Measurements from ENCODE around the gene ALX3.

Gene ALX3

GRCh38 chr1:110102081-110102480, 31.6 kb upstream of the ALX3 start:
- H3K9me3 ChIP-seq (ENCODE audit: control insufficient read depth, insufficient read depth, low read length), result no peaks in the 10 kb centered on the region
- H3K4me1 ChIP-seq (ENCODE audit: control insufficient read depth, insufficient read depth, low read length), result no peaks in the 10 kb centered on the region
- peaks cover 4% of the 10 kb centered on the region for H3K27me3 ChIP-seq (ENCODE audit: control insufficient read depth, insufficient read depth, low read length)
- no peaks in the 10 kb centered on the region for H3K36me3 ChIP-seq (ENCODE audit: control insufficient read depth, insufficient read depth, low read length)
- no peak overlapping the region for H3K4me3 ChIP-seq (ENCODE audit: low read depth, low read length)
- no peak overlapping the region for H3K9ac ChIP-seq (ENCODE audit: low read depth, low read length)

- H3K27me3 ChIP-seq (ENCODE audit: control insufficient read depth, insufficient read depth, low read length), result peaks cover 2% of the 10 kb centered on the region
- H3K9ac ChIP-seq (ENCODE audit: low read depth, low read length), result no peak overlapping the region
- H3K4me1 ChIP-seq (ENCODE audit: control insufficient read depth, insufficient read depth, low read length), result no peaks in the 10 kb centered on the region
These were observed 29.9 kb upstream of the ALX3 start for GRCh38 chr1:110100335-110100734.

GRCh38 chr1:110098222-110099026, 28.0 kb upstream of the ALX3 start:
- no peaks in the 10 kb centered on the region for H3K9me3 ChIP-seq (ENCODE audit: control insufficient read depth, insufficient read depth, low read length)
- H3K9ac ChIP-seq (ENCODE audit: low read depth, low read length), result no peak overlapping the region
- H3K36me3 ChIP-seq (ENCODE audit: control insufficient read depth, insufficient read depth, low read length), result no peaks in the 10 kb centered on the region
- peaks cover 2% of the 10 kb centered on the region for H3K27me3 ChIP-seq (ENCODE audit: control insufficient read depth, insufficient read depth, low read length)
- H3K4me1 ChIP-seq (ENCODE audit: control insufficient read depth, insufficient read depth, low read length), result no peaks in the 10 kb centered on the region
- no peak overlapping the region for H3K4me3 ChIP-seq (ENCODE audit: low read depth, low read length)

More at GRCh38 chr1:110100335-110100734, 29.9 kb upstream of the ALX3 start:
- H3K36me3 ChIP-seq (ENCODE audit: control insufficient read depth, insufficient read depth, low read length), result no peaks in the 10 kb centered on the region
- no peak overlapping the region for H3K4me3 ChIP-seq (ENCODE audit: low read depth, low read length)
- H3K9me3 ChIP-seq (ENCODE audit: control insufficient read depth, insufficient read depth, low read length), result no peaks in the 10 kb centered on the region

GRCh38 chr1:110097507-110098221, 27.2 kb upstream of the ALX3 start:
- Histone ChIP-seq H3K9me3 (ENCODE audit: control insufficient read depth, insufficient read depth, low read length) (no peaks in the 10 kb centered on the region), H3K4me1 (ENCODE audit: control insufficient read depth, insufficient read depth, low read length) (no peaks in the 10 kb centered on the region), H3K9ac (ENCODE audit: low read depth, low read length) (no peak overlapping the region), H3K36me3 (ENCODE audit: control insufficient read depth, insufficient read depth, low read length) (no peaks in the 10 kb centered on the region), H3K4me3 (ENCODE audit: low read depth, low read length) (no peak overlapping the region), H3K27me3 (ENCODE audit: control insufficient read depth, insufficient read depth, low read length) (no peaks in the 10 kb centered on the region)

- H3K4me1 ChIP-seq (ENCODE audit: control insufficient read depth, insufficient read depth, low read length), result no peaks in the 10 kb centered on the region
- no peaks in the 10 kb centered on the region for H3K27me3 ChIP-seq (ENCODE audit: control insufficient read depth, insufficient read depth, low read length)
- H3K36me3 ChIP-seq (ENCODE audit: control insufficient read depth, insufficient read depth, low read length), result no peaks in the 10 kb centered on the region
- no peak overlapping the region for H3K9ac ChIP-seq (ENCODE audit: low read depth, low read length)
- H3K4me3 ChIP-seq (ENCODE audit: low read depth, low read length), result no peak overlapping the region
- H3K9me3 ChIP-seq (ENCODE audit: control insufficient read depth, insufficient read depth, low read length), result no peaks in the 10 kb centered on the region
These were observed 24.6 kb upstream of the ALX3 start for GRCh38 chr1:110094931-110095654.

GRCh38 chr1:110092991-110093390, 22.5 kb upstream of the ALX3 start:
- no peaks in the 10 kb centered on the region for H3K9me3 ChIP-seq (ENCODE audit: control insufficient read depth, insufficient read depth, low read length)
- no peaks in the 10 kb centered on the region for H3K36me3 ChIP-seq (ENCODE audit: control insufficient read depth, insufficient read depth, low read length)
- H3K27me3 ChIP-seq (ENCODE audit: control insufficient read depth, insufficient read depth, low read length), result peaks cover 5% of the 10 kb centered on the region
- no peak overlapping the region for H3K9ac ChIP-seq (ENCODE audit: low read depth, low read length)
- peaks cover 2% of the 10 kb centered on the region for H3K4me1 ChIP-seq (ENCODE audit: control insufficient read depth, insufficient read depth, low read length)
- H3K4me3 ChIP-seq (ENCODE audit: low read depth, low read length), result no peak overlapping the region

GRCh38 chr1:110091791-110092190, 21.3 kb upstream of the ALX3 start:
- H3K4me3 ChIP-seq (ENCODE audit: low read depth, low read length), result no peak overlapping the region
- H3K9ac ChIP-seq (ENCODE audit: low read depth, low read length), result no peak overlapping the region
- peaks cover 2% of the 10 kb centered on the region for H3K4me1 ChIP-seq (ENCODE audit: control insufficient read depth, insufficient read depth, low read length)
- H3K36me3 ChIP-seq (ENCODE audit: control insufficient read depth, insufficient read depth, low read length), result no peaks in the 10 kb centered on the region
- peaks cover 17% of the 10 kb centered on the region for H3K27me3 ChIP-seq (ENCODE audit: control insufficient read depth, insufficient read depth, low read length)
- no peaks in the 10 kb centered on the region for H3K9me3 ChIP-seq (ENCODE audit: control insufficient read depth, insufficient read depth, low read length)

GRCh38 chr1:110091381-110091780, 20.9 kb upstream of the ALX3 start:
- Histone ChIP-seq H3K36me3 (ENCODE audit: control insufficient read depth, insufficient read depth, low read length) (no peaks in the 10 kb centered on the region), H3K9ac (ENCODE audit: low read depth, low read length) (no peak overlapping the region), H3K9me3 (ENCODE audit: control insufficient read depth, insufficient read depth, low read length) (no peaks in the 10 kb centered on the region), H3K27me3 (ENCODE audit: control insufficient read depth, insufficient read depth, low read length) (peaks cover 21% of the 10 kb centered on the region), H3K4me3 (ENCODE audit: low read depth, low read length) (no peak overlapping the region), H3K4me1 (ENCODE audit: control insufficient read depth, insufficient read depth, low read length) (peaks cover 2% of the 10 kb centered on the region)

- peaks cover 2% of the 10 kb centered on the region for H3K4me1 ChIP-seq (ENCODE audit: control insufficient read depth, insufficient read depth, low read length)
- no peaks in the 10 kb centered on the region for H3K36me3 ChIP-seq (ENCODE audit: control insufficient read depth, insufficient read depth, low read length)
- no peaks in the 10 kb centered on the region for H3K9me3 ChIP-seq (ENCODE audit: control insufficient read depth, insufficient read depth, low read length)
- H3K9ac ChIP-seq (ENCODE audit: low read depth, low read length), result no peak overlapping the region
- H3K4me3 ChIP-seq (ENCODE audit: low read depth, low read length), result no peak overlapping the region
- H3K27me3 ChIP-seq (ENCODE audit: control insufficient read depth, insufficient read depth, low read length), result peaks cover 38% of the 10 kb centered on the region
These were observed 19.2 kb upstream of the ALX3 start for GRCh38 chr1:110089561-110090275.

GRCh38 chr1:110088739-110089316, 18.4 kb upstream of the ALX3 start:
- H3K9me3 ChIP-seq (ENCODE audit: control insufficient read depth, insufficient read depth, low read length), result no peaks in the 10 kb centered on the region
- peaks cover 47% of the 10 kb centered on the region for H3K27me3 ChIP-seq (ENCODE audit: control insufficient read depth, insufficient read depth, low read length)
- H3K36me3 ChIP-seq (ENCODE audit: control insufficient read depth, insufficient read depth, low read length), result no peaks in the 10 kb centered on the region
- no peak overlapping the region for H3K4me3 ChIP-seq (ENCODE audit: low read depth, low read length)
- H3K4me1 ChIP-seq (ENCODE audit: control insufficient read depth, insufficient read depth, low read length), result peaks cover 2% of the 10 kb centered on the region
- no peak overlapping the region for H3K9ac ChIP-seq (ENCODE audit: low read depth, low read length)

Measured in iPS-15b (cell line).